GM21528 (cell line): ENCODE data around the gene KCND3.

ENCODE experiments used
- ATAC-seq: cut with Tn5 transposase; IDR thresholded peaks from one replicate; pipeline ENCODE4 v1.9.1; 2021; ENCODE audit warnings: mild to moderate bottlenecking, moderate library complexity; ENCODE audit not compliant: unreplicated experiment, low FRiP score

KCND3 gene

DNA sequence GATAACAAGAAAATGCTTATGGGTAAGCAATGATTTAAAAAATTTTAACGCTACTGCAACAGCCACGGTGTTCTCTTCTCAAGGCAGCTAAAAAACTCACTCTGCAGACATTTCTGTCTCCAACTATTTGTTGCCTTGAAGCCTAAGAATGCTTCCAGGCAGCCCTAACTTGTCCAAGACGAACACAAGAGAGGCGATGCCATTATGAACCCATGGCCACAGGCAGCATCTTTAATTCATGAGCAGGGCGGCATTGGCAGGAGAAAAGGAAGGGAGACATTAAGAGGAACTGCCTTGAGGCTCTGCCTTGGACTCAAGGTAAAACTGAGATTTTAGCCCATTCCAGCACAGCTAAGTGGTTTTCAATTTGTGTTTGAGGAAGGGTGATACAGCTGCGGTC is 67.5 kb downstream of the KCND3 start:
- ATAC-seq: no peak

DNA sequence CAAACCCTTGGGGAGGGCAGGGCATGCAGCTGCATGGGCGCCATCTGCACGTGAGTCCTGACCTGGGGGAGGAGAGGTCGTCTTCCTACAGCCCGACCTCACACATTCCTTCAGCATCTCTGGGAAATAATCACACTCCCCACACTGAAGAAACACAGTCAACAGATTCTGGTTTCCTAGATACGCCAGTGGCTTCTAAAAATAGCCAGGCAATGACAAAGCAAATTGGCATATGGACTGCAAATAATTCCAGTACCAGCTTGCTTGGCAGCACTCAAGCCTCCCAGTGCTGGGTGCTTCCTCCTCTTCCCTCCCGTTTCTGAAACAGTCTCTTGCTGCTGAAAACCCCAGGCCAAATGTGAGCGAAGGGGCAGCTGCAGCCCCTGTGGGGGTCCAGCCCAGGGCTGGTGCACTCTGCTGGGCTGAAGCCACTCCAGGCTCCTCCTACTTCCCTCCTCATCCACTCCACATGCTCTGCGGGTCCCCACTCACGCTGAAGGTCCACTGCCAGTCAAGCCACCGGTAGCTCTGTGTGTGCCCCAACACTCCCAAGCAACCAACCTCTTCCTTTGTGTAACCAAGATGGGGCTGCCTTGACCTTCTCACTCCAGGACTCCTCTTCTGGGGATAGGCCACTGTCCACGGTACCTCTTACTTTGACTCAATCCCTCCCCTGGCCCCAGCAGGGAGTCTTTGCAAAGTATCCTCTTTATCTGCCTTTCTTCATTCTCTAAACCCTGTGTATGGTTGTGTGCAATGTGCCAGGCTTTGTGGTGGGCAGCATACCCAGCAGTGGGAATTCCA is 69.0 kb downstream of the KCND3 start:
- ATAC-seq: no peak

DNA sequence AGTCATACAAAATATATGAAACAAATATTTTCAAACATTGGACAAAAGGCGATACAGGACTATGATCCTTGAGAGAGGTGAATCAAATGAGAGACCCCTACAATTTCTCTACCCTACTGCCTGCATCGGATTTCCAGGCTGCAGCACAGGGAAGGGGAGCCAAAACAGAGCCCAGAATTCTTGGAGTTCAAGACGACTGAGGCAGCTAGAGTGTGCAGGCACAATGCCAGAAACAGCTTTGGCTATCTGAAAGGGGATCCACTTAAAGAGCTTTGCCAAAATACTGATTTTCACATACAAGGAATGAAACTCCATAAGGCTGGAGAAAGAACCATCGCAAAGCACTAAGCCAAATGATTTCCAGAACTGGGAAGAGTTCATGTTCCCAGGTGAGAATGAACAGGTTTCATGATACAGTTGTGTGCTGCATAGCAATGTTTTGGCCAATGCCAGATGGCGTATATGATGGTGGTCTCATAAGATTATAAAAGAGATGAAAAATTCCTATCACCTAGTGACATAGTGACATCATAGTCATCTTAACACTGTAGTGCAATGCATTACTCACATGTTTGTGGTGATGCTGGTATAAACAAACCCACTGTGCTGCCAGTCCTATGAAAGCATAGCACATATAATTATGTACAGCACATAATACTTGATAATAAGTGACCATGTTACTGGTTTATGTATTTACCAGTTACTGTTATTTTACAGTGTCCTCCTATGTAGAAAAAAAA is 77.5 kb downstream of the KCND3 start:
- no peak for ATAC-seq

DNA sequence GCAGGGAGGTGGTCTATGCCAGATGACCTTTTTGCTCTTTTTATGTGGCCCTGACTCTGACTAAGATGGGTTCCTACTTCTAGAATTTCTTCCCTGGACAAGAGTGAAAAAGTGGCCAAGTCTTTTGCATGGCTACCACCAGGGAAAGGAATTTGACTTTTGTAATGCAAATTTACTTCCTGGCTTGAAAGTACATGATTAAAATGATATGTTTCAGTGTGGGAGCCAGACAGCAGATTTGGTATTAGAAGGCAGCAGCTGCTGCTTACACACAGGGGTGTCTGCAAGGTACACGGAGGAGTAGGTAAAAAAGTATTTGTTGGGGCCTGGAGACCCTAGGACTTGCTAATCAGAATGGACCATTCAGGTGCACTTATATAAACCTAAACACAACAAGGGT is 78.4 kb downstream of the KCND3 start:
- no peak for ATAC-seq

DNA sequence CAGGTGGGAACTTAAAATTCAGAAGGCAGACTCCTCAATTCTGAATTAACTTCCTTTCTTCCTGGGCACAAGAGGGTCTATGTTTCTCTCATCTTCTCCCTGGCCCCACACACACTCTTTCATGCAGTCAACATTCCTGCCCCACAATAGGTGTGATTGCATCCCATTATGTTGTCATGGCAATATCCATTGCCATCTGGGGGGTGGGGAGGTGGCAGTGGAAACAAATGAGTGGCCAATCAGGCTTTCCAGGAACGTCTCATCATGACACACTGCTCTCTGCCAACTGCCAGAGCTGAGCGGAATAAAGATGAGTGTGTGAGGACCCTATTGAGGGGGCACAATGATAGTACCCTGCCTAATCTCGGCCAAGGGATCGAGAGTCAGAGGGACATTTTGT is 80.4 kb downstream of the KCND3 start:
- no peak for ATAC-seq

DNA sequence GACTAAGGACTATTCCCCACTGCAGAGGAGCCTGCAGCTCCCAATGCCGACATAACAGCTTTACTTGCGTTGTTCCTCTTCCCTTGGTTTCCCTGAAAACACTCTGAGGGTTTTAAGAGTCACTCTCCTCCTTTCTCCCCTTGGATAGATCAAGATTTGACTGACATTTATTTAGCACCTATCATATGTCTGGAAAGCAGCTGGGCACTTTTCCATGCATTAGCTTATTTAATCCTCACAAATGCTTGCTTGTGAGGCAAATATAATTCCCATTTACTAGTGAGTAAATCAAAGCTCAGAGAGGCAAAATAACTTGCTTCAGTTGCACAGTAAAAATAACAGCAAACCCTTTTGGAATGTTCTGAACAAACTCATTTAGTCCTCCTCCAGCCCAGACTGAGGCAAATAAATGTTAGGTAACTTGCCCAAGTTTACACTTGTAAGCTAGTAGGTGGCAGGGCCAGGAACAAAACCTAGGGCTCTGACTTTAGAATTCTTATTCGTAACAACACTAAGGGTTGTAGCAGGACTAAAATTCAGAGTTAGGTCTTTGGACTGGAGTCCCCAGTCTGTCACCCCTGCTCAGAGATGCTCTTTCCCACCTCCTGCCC is 81.4 kb downstream of the KCND3 start:
- no peak for ATAC-seq

DNA sequence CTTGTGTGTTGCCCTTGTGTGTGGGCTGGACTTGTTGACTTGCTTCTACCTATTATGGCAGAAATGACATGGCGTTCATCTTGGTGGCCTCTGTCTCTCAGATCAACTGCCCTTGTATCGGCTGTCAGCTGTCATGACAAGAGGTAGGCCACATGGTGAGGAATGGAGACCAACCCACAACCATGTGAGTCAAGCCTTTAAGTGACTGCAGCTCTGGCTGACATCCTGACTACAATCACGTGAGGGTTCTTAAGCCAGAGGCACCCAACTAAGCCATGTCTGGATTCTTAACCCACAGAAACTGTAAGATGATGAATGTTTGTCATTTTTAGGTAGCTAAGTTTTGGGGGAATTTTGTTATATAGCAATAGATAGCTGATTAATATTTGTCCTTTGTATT is 82.1 kb downstream of the KCND3 start:
- no peak for ATAC-seq

DNA sequence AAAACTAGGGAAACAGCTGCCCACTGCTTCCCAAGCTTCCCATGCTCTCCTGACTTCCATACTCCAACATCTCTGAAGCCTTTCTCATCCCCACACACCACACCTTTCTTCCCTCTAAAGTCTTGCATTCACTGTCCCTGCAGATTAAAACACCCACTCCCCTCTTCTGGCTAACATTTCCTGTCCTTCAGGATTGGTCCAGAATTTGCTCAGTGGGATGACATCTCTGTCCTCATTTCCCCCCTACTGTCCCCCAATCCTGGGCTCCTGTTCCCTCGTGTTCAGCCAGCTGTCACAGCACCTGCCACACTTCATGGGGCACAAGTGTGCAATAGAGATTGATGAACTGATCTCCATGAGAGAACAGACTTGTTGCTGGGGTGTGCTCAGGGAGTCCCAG is 82.7 kb downstream of the KCND3 start:
- ATAC-seq: no peak

DNA sequence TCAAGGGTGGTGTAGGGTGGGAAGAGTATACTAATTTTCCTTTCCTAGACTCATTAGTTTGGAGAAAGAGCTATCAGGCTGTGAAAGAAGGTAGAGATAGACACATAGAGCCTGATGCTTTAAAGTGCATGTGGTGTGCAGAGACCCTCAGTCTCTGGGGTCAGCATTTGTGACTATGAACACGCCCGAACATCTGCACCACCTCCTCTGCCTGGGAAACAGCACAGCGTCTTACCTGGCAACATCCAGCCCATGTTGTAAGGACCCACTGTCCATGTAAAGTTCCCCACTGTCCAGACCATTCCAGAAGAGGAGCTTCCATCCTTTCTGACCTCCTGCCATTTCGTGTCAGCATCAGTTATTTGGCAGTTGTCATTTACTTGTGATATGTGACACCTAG is 83.4 kb downstream of the KCND3 start:
- no peak for ATAC-seq

DNA sequence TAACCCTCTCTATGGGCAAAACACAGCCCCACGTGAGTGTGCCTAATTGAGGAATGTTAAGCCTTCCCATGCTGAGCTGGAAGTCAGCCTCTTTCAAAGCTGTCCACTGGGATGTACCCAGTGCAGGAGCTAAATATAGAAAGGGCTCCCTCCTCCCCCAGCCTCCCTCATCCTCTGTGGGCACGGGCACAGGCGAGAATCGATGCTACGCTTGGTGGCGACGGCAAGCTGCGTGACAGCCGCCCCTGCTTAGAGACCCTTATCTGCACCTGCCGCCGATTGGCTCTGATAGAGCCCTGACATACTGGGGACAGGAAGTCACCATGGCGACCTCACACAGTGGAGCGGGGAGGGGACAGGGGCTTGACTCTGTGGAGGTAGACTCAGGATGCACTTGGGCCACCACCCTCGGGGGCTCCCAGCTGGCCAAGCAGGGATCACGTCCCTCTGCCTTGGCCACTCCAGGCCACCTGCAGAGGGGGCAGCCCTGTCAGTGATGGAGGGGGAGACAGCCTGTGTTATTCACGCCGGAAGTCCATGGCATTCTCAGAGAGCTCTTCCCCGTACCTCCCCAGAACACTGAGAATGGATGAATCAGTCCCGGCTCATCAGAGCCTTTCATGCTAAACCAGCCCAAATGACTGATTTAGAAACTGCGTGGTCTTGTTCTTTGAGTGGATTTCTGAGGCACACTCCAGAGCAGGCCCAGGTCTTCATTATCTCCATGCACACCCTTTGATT is 84.8 kb downstream of the KCND3 start:
- ATAC-seq: no peak

DNA sequence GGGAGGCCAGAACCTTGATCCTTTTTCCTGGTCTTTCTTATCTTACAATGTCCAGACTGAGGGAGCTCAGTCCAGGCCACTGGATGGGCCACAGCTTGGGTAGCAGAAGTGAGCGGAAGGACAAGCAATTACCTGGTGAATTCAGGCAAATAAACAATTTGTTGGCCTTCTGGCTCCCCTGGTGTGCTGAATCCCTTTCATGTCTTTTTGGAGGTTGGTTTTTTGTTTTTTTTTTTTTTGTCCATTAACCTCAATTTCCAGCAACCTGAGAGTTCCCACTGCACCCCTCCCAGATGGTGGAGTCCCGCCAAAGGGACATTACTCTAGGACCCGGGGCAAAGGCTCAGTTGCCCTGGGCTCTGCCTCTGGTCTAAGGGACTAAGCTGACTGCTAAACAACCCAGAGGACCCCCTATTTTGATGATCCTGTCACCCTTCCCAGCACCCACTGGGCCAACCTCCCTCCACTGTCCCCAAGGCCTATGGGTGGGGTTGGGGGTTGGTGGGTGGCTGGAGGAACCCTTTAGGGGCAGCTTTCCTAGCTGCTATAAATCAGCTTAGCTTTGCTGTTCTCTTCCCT is 85.5 kb downstream of the KCND3 start:
- no peak for ATAC-seq

DNA sequence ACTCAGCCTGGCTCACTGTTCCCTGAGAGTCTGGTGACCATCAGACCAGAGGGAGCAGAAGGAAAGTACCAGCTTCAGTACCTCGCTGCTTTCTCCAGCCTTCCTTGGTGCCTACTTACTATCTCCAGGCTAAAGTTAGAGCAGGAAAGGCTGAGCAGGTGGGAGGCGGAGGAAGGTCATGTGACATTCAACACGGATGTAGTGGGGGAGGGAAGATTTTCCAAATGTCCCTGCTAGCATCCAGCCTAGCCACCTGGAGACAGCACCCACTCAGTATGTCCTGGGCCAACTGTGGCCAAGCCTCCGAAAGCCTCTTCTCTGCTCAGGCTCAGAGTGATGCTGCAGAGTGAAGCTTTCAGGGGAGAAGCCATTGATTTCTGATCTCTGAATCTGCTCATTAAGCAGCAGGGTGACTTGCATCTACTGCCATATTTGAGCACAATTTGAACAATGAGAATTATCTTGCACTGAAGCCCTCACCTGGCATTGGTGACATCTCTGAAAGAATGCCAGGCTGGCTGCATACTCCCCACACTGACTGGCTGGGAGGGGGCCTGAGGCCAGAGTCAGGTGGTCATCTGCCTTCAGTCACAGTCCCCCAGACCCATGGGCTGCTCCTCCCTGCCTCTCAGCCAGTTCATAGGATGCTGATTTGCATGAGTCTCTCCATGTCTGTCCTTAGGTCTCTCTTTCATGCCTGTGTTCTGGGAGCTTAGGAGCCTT is 86.2 kb downstream of the KCND3 start:
- ATAC-seq: no peak

DNA sequence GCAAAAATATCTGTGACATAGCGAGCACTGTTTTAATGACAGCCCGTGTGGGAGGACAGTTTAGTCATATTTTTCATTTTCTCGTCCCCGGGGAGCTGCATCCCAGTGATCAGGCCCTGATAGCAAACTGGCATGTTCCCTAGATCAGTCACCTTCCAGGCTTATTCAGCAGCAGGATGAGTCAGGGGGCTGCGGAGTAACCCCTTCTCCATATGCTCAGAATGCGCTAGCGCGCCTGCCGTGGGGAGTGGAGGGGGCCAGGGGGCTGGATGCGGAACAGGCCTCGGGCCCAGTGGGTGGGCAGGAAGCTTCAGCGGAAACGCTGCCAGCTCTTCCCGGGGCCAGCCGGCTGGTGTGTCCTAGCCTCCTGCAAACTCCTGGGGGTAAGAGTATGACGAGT is 94.0 kb downstream of the KCND3 start:
- ATAC-seq: no peak

DNA sequence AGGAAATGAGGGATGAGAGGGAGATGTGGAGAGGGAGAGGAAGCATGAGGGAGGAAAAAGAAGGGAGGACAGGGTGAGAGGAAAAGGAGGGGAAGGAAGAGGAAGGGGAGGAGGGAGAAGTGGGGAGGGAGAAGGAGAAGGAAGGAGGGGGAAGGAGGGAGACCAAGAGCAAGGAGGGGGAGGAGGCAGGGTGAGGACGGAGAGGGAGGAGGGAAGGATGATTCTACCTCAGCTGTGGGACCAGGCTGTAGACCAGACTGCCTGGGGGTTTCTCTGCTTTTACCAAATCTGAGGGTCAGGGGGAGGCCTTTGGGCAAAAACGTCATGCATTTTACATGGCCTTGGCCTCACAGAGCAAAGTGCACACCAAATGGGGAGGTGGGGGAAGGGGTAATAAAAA is 94.5 kb downstream of the KCND3 start:
- ATAC-seq: no peak

DNA sequence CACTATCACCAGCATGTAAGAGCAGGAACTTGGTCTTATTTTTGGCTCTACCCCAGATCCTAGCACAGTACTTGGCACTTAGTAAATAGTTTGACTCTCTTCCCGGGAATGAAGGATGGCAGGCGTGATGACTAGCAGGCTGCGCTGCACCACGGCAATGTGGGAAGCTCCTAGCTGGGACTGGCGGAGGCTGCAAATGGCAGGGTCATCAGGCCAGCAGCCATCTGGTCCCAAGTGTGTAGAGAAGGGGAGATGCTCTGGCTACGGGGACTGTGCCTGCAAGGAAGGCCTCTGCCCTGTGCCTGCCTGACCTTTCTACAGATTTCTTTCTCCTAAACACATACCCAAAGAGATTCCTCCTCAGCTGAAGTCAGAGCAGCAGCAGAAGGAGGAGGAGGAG is 95.0 kb downstream of the KCND3 start:
- no peak for ATAC-seq

DNA sequence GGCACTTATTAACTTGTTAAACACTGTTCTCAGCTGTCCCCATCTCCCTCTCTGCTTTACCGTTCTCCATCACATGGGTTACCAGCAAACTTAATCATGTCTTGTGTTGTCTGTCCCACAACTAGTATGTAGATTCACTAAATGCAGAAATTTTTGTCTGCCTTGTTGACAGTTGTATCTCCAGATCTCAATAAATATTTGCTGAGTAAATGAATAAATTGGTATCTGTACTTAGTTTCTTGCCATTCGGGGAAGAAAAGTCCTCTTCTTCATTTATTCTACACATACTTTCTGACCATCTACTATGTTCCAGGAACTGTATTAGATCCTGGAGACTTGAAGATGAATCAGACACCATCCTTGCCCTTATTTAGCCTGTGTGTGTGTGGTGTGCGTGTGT is 97.9 kb downstream of the KCND3 start:
- no peak for ATAC-seq

DNA sequence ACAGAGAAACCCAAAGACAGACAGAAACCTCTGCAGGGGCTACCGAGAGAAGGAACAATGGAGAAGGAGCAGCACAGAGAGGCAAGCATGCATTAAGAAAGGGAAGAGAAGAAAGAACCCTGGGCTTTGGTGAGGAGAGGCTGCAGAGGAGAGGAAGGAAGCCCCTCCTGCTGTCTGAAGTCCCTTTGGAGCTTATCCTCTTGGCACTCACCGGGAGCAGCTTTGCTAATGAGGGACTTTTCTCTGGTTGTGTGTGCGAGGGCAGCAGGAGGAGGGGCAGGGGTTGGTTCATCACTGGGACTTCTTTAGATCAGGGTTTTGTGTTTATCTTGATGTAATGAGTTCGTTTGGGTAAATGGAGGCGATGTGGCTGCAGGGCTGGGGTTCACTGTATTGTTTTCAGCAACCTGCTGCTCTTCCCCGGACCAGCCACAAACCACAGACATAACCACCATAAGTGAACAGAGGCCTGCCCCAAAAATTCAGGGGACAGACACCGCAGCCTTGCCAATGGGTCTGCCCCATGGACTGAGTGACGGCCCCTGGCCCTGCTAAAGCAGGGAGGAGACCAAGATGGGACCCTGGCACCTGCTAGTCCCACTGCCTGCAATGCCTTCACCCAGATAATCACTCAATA is 100.6 kb downstream of the KCND3 start:
- ATAC-seq: no peak

DNA sequence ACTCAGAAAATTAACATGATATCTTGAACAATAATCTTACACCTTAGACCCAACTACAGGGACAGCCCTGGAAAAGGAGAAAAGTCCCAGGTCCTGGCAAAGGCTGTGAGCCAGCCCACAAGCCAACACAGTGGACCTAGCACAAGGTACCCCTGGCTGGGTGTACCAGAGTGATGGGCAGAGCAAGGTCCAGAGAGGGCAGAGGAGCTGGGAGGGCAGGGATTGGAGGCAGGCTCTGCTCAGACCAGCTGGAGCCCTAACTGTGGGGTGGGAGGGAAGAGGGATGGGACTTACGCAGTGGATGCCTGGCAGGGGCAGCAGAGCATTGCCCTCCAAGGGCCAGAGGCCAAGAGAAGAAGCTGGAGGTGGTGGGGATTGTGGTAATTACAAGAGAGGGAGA is 101.6 kb downstream of the KCND3 start:
- no peak for ATAC-seq

DNA sequence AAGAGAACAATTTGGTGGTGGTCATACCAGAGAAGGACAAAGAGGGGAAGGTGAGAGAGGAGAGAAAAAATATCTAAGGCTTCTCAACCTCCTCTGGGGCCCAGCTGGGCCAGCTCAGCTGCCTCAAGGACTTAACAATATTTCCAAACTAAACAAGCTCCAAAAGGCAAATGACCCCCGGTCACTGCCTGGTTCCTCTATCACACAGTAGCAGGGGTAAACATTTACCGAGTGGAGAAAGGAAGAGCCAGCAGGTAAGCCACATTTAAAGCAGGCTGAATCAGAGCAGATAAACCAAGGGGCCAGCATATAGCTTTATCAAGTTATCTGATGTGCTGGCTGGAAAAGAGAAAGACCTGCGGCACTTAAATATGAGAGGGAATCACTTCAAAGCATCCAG is 102.1 kb downstream of the KCND3 start:
- ATAC-seq: no peak

DNA sequence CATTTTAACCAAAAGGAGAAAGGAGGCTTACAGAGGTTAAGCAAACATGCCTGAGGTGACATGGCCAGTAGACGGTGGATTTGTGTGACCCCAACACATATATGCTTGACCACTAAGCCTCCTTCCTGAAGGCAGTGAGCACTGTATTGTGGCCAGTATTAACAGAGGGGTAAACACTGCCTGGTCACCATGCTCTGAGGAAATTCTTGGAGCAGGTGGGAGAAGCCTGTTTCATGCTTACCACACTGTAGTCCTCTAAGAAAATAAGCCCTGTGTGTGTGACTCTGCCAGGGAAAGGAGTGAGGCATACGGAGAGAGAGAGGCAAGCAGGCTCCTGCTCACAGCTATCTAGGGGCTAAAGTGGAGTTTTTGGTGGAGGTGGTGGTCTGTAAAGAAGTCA is 102.7 kb downstream of the KCND3 start:
- no peak for ATAC-seq
